ENCODE measurements around the gene SLC22A1.

- TF ChIP-seq MTA3 (CRISPR knock-in tag; IDR thresholded peaks at IDR 0.05) (no peak), POLR2A (IDR thresholded peaks at IDR 0.05; ENCODE audit: insufficient read depth in 1 of 2, low read depth in 2 of 2, low read length in 2 of 2) (no peak), ZNF124 (CRISPR knock-in tag; IDR thresholded peaks at IDR 0.05) (no peak), PHF8 (CRISPR knock-in tag; IDR thresholded peaks at IDR 0.05) (no peak), ZBTB42 (CRISPR knock-in tag; IDR thresholded peaks at IDR 0.05) (no peak), SETDB1 (CRISPR knock-in tag; IDR thresholded peaks at IDR 0.05; ENCODE audit: borderline replicate concordance) (no peak), CTCF (CRISPR knock-in tag; IDR thresholded peaks at IDR 0.05) (no peak), KLF12 (CRISPR knock-in tag; IDR thresholded peaks at IDR 0.05; ENCODE audit: borderline replicate concordance) (no peak), ZBTB7A (CRISPR knock-in tag; IDR thresholded peaks at IDR 0.05) (0 out of 2 replicates have a peak, but pooled peaks have one; percentile 19), RERE (CRISPR knock-in tag; IDR thresholded peaks at IDR 0.05; ENCODE audit: low read depth) (no peak)
Observed at GRCh38 chr6:160112628-160113299, 8.9 kb upstream of the SLC22A1 start.

All from HepG2 (cell line).